NCI-H1930 (cell line): Measurements from ENCODE around the gene RFNG.
A peak's percentile ranks its signal among the peaks of the same experiment; 100 is the strongest.
"Not testable (repeated sequence)": the region's sequence is repeated elsewhere in the genome, so short reads cannot be mapped to it uniquely, and the experiment has no call there.

ENCODE experiments used
- DNase-seq, 2 experiments: peaks; one replicate each; lab custom pipeline; 2025; lab: John Stamatoyannopoulos, UW

RFNG gene

GRCh38 chr17:82042649-82043048 lies 9.0 kb downstream of the RFNG start:
- no peak for DNase-seq

- no peak for DNase-seq
Measured at GRCh38 chr17:82041144-82041814, 10.3 kb downstream of the RFNG start.

- DNase-seq: no peak
Measured at GRCh38 chr17:82039695-82040299, 11.8 kb downstream of the RFNG start.

GRCh38 chr17:82038796-82039409 lies 12.7 kb downstream of the RFNG start:
- not testable (repeated sequence) for DNase-seq

- no peak for DNase-seq
Measured at GRCh38 chr17:82037889-82038195, 13.8 kb downstream of the RFNG start.

GRCh38 chr17:82037092-82037888 lies 14.3 kb downstream of the RFNG start, which contains the start of gene DCXR:
DCXR (minus strand) TSS chr17:82037697; CDS start chr17:82037682, 15 bp downstream.
- DNase-seq: peak; percentile 98

GRCh38 chr17:82036634-82037091 lies 14.9 kb downstream of the RFNG start:
- DNase-seq: no peak

GRCh38 chr17:82035956-82036633 lies 15.5 kb downstream of the RFNG start:
- no peak for DNase-seq

GRCh38 chr17:82035488-82035887 lies 16.1 kb downstream of the RFNG start:
- DNase-seq: no peak

- no peak for DNase-seq
Measured at GRCh38 chr17:82034371-82035011, 17.1 kb downstream of the RFNG start.

GRCh38 chr17:82033359-82034085 lies 18.1 kb downstream of the RFNG start:
- no peak for DNase-seq

GRCh38 chr17:82031885-82032627 lies 19.6 kb downstream of the RFNG start:
- peak; percentile 52 to 59 for DNase-seq

- DNase-seq: peak; percentile 42 to 74
Measured at GRCh38 chr17:82031303-82031884, 20.2 kb downstream of the RFNG start, which contains the start of gene RAC3. RAC3 (plus strand) TSS chr17:82031678; CDS start chr17:82031762, 84 bp downstream.

GRCh38 chr17:82030470-82031302 lies 20.9 kb downstream of the RFNG start:
- peak; percentile 70 to 82 for DNase-seq

- no peak for DNase-seq
Measured at GRCh38 chr17:82029990-82030469, 21.6 kb downstream of the RFNG start.

- no peak for DNase-seq
Measured at GRCh38 chr17:82029391-82029790, 22.2 kb downstream of the RFNG start.

GRCh38 chr17:82028966-82029365 lies 22.6 kb downstream of the RFNG start:
- no peak for DNase-seq

GRCh38 chr17:82028246-82028645 lies 23.4 kb downstream of the RFNG start:
- no peak for DNase-seq
